ENCODE results near the gene CD48.

CD48 gene

GRCh38 chr1:160637065-160637464 is 74.6 kb downstream of the CD48 start:
- H4K20me1 ChIP-seq (ENCODE audit: control insufficient read depth, insufficient read depth, low read depth, low read length), result no peaks in the 10 kb centered on the region
- no peaks in the 10 kb centered on the region for H3K9me3 ChIP-seq (ENCODE audit: control insufficient read depth, insufficient read depth, low read length)
- no peak overlapping the region for H3K27ac ChIP-seq (ENCODE audit: low read depth, low read length)
- H3K36me3 ChIP-seq (ENCODE audit: control insufficient read depth, low read length), result no peaks in the 10 kb centered on the region
- peaks cover 37% of the 10 kb centered on the region for H3K4me1 ChIP-seq (ENCODE audit: control insufficient read depth, low read length)
- no peak overlapping the region for H3K4me2 ChIP-seq (ENCODE audit: low read length)
- TF ChIP-seq CTCF (IDR thresholded peaks at IDR 0.05; ENCODE audit: low read depth, low read length, poor library complexity, severe bottlenecking) (no peak), EZH2phosphoT487 (IDR thresholded peaks at IDR 0.05; ENCODE audit: borderline replicate concordance, low read length) (no peak)
- H3F3A ChIP-seq (ENCODE audit: control insufficient read depth, insufficient read depth), result no peaks in the 10 kb centered on the region
- no peaks in the 10 kb centered on the region for H3K27me3 ChIP-seq (ENCODE audit: control insufficient read depth, low read length)
- no peaks in the 10 kb centered on the region for H3K9me2 ChIP-seq (replicated peaks; ENCODE audit: control insufficient read depth, low read length)
- H3K79me2 ChIP-seq (ENCODE audit: control insufficient read depth, low read length), result no peaks in the 10 kb centered on the region
- H3K4me3 ChIP-seq (ENCODE audit: low read length), result no peak overlapping the region

- TF ChIP-seq EZH2phosphoT487 (IDR thresholded peaks at IDR 0.05; ENCODE audit: borderline replicate concordance, low read length) (no peak), CTCF (IDR thresholded peaks at IDR 0.05; ENCODE audit: low read depth, low read length, poor library complexity, severe bottlenecking) (no peak)
- no peaks in the 10 kb centered on the region for H4K20me1 ChIP-seq (ENCODE audit: control insufficient read depth, insufficient read depth, low read depth, low read length)
- H3F3A ChIP-seq (ENCODE audit: control insufficient read depth, insufficient read depth), result no peaks in the 10 kb centered on the region
- H3K4me3 ChIP-seq (ENCODE audit: low read length), result no peak overlapping the region
- H3K36me3 ChIP-seq (ENCODE audit: control insufficient read depth, low read length), result no peaks in the 10 kb centered on the region
- H3K27ac ChIP-seq (ENCODE audit: low read depth, low read length), result no peak overlapping the region
- H3K27me3 ChIP-seq (ENCODE audit: control insufficient read depth, low read length), result no peaks in the 10 kb centered on the region
- H3K79me2 ChIP-seq (ENCODE audit: control insufficient read depth, low read length), result no peaks in the 10 kb centered on the region
- H3K4me2 ChIP-seq (ENCODE audit: low read length), result no peak overlapping the region
- H3K9me2 ChIP-seq (replicated peaks; ENCODE audit: control insufficient read depth, low read length), result no peaks in the 10 kb centered on the region
- peaks cover 32% of the 10 kb centered on the region for H3K4me1 ChIP-seq (ENCODE audit: control insufficient read depth, low read length)
- H3K9me3 ChIP-seq (ENCODE audit: control insufficient read depth, insufficient read depth, low read length), result no peaks in the 10 kb centered on the region
Measured at GRCh38 chr1:160636547-160636946, 75.1 kb downstream of the CD48 start.

- peaks cover 32% of the 10 kb centered on the region for H3K4me1 ChIP-seq (ENCODE audit: control insufficient read depth, low read length)
- no peaks in the 10 kb centered on the region for H3K9me2 ChIP-seq (replicated peaks; ENCODE audit: control insufficient read depth, low read length)
- no peak overlapping the region for H3K27ac ChIP-seq (ENCODE audit: low read depth, low read length)
- H4K20me1 ChIP-seq (ENCODE audit: control insufficient read depth, insufficient read depth, low read depth, low read length), result no peaks in the 10 kb centered on the region
- no peaks in the 10 kb centered on the region for H3F3A ChIP-seq (ENCODE audit: control insufficient read depth, insufficient read depth)
- no peaks in the 10 kb centered on the region for H3K9me3 ChIP-seq (ENCODE audit: control insufficient read depth, insufficient read depth, low read length)
- H3K27me3 ChIP-seq (ENCODE audit: control insufficient read depth, low read length), result no peaks in the 10 kb centered on the region
- TF ChIP-seq EZH2phosphoT487 (IDR thresholded peaks at IDR 0.05; ENCODE audit: borderline replicate concordance, low read length) (no peak), CTCF (IDR thresholded peaks at IDR 0.05; ENCODE audit: low read depth, low read length, poor library complexity, severe bottlenecking) (no peak)
- H3K79me2 ChIP-seq (ENCODE audit: control insufficient read depth, low read length), result no peaks in the 10 kb centered on the region
- no peaks in the 10 kb centered on the region for H3K36me3 ChIP-seq (ENCODE audit: control insufficient read depth, low read length)
- H3K4me3 ChIP-seq (ENCODE audit: low read length), result no peak overlapping the region
- no peak overlapping the region for H3K4me2 ChIP-seq (ENCODE audit: low read length)
Measured at GRCh38 chr1:160636076-160636475, 75.5 kb downstream of the CD48 start.

Measured in DOHH2 (cell line).